Stimulated activated CD8-positive, alpha-beta memory T cell treated with anti-CD3 and anti-CD28 coated beads, Interleukin-15, amount 100 ng/mL, for 4 hours (primary cell): ENCODE results near the gene CCL17.
A peak's percentile ranks its signal among the peaks of the same experiment; 100 is the strongest.
"Not testable (repeated sequence)": the region's sequence is repeated elsewhere in the genome, so short reads cannot be mapped to it uniquely, and the experiment has no call there.

Experiments
- DNase-seq, 2 donors: peaks; one replicate each; pipeline ENCODE4 v3.0.0-alpha.2; 2020; ENCODE audit warnings: low read depth in 2 of 2

Gene CCL17

DNA sequence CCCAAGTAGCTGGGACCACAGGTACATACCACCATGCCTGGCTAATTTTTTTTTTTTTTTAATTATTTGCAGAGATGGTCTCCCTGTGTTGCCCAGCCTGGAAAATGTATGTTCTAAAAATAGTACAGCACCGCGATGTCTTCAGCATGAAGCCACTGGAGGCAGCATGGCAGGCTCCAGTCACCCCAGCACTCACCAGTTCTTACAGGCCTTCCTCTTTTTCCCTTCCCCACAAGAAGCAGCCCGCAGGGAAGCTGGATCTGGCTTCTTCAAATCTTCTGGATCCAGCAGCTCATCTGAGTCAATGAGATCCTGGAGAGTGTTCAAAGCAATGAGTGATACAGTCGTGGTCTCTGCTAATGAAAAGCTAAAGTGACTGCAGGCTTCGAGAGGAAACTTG lies 26.4 kb downstream of the CCL17 start:
- no peak for DNase-seq

DNA sequence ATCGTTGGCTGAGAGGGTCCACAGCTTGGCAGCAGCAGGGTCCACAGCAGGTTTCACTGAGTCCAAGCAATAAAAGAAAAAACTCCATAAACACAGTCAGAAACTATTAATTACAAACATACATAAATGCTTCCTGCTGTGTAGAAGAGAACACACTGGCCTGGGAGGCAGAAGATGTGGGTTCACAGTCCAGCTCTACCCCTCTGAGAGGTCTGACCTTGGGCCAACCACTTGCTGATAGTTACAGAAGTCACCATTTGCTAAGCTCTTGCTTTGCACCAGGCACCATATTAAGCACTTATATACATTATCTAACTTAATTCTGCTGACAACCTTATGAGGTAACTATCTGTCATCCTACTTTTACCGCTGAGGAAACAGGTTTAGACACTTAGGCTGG lies 27.9 kb downstream of the CCL17 start:
- DNase-seq = no peak

DNA sequence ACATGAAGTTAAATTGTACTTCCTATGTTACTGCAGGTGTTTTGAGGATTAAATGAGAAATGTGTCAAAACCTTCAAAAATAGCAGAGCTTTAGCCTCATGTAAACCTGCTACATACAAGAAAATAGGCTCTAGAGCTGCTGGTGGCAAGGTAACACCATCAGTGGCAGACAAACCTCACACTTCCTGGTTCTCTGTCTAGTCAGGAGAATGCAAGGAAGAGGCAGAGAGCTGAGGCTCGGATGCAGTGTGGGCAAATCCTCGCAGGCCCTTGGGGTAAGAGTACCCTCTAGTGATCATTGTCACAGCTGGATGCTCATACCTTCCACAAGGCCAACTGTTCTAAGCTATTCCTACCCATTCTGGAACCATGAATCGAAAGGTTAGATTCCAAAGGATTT lies 28.4 kb downstream of the CCL17 start:
- DNase-seq = no peak

DNA sequence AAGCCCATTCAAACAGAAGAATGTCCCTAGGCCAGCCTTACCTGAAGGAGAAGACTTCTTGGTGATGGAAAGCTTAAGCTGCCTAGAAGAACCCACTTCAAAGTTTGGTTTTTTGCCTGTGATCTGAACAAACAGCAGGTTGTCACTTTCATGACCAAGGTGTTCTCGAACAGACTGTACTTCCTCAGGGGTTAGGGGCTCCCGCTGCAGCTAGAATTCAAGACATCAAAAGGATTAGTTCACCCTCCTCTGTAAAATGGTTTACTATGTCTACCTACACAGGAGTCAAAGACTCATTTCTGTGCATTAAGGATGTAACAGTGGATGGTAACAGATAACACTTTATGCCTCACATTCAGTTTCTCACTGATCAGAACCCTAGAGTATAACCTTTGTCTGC lies 29.4 kb downstream of the CCL17 start:
- DNase-seq = no peak

- DNase-seq = no peak
Measured at GRCh38 chr16:57435838-57436237, 31.3 kb downstream of the CCL17 start.

DNA sequence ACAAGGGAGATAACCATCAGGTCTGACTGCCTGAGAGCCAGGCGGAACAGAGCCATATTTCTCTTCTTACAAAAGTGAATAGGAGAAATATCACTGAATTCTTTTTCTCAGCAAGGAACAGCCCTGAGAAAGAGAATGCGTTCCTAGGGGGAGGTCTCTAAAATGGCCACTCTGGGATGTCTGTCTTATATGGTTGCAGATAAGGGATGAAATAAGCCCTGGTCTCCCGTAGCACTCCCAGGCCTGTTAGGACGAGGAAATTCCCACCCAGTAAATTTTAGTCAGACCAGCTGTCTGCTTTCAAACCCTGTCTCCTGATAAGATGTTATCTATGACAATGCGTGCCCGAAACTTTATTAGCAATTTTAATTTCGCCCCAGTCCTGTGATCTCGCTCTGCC lies 35.4 kb downstream of the CCL17 start:
- DNase-seq = not testable (repeated sequence)

GRCh38 chr16:57440551-57440950 lies 36.0 kb downstream of the CCL17 start:
- DNase-seq = not testable (repeated sequence)

- no peak for DNase-seq
Measured at GRCh38 chr16:57444711-57445110, 40.1 kb downstream of the CCL17 start.

DNA sequence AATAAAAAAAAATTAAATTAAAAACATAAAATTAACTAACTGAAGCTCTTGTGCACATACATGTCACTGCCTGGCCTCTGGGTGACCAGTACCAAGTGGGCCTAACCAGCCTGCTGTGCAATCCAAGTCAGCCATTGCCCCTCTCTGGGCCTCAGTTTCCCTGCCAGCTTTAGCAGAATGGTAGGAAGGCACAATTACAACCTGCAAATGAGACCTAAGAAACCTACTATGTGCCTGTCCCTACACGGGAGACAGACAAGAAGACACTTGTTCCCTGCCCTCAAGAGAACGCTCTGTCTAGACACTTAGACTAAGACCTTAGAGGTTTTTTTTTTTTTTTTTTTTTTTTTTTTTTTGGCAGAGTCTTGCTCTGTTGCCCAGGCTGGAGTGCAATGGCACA lies 40.9 kb downstream of the CCL17 start:
- DNase-seq = no peak

- peak in 1 of 2 donors; percentile 4 for DNase-seq
Measured at GRCh38 chr16:57446531-57447185, 42.1 kb downstream of the CCL17 start.

GRCh38 chr16:57447186-57447962 lies 42.8 kb downstream of the CCL17 start, which contains the start of the genes CIAPIN1 and COQ9:
CIAPIN1 (minus strand) TSS chr16:57447385; CDS start chr16:57440928, 6,457 bp downstream.
COQ9 (plus strand) TSS chr16:57447479; CDS start chr16:57447506, 27 bp downstream.
- peak; percentile 84 to 88 for DNase-seq

DNA sequence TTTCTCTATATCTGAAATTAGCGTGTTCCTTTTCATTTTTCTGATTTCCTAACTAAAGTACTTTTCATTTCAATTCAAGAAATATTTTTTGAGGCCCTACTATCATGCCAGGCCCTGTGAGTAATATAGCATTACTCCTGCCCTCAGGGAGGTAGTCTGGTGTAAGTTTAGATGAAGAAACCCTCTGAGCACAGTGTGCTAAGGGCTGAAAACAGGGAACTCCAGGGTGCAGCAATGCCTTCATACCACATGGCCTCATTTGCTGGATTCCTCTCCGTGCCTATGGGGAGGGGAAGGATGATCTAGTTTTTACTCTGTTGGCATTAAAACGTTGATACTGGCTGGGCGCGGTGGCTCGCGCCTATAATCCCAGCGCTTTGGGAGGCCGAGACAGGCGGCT lies 47.5 kb downstream of the CCL17 start:
- DNase-seq = no peak

GRCh38 chr16:57462209-57462977 lies 57.8 kb downstream of the CCL17 start, which contains the start of gene POLR2C:
POLR2C (plus strand) TSS chr16:57462679; CDS start chr16:57462725, 46 bp downstream.
- peak; percentile 78 to 80 for DNase-seq

DNA sequence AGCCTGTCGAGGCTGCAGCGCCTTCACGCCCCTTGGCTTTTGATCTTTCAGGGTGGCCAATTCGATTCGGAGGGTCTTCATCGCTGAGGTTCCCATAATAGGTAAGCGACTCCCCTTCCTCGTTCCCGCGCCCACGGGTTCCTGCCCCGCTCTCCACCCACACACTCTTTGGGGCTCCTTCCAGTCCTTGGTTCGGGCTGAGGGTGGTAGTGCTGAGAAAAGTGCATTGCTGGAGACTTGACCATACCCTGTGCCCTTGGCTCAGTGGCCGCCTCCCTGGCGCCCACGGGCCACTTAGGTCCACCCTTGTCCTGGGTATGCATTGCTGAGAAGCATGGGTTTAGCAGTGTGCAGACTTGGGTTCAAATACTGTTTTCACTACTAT lies 58.4 kb downstream of the CCL17 start:
- DNase-seq = no peak

GRCh38 chr16:57464523-57464922 lies 60.0 kb downstream of the CCL17 start:
- no peak for DNase-seq
